Adipose tissue (tissue), 3 donors: ENCODE data around the gene GOLGA6L26. TPM values are rescaled to one million over a fixed set of nuclear protein-coding genes. Genes with fewer than 3 reads are reported as not detected.

Experiments
- polyA plus RNA-seq, 3 donors: library from polyadenylated mRNA; stranded (reverse); fragments of 200-250 nt; gene quantifications; one replicate each; pipeline ENCODE4 v1.2.3, GENCODE V29; 2013
- donor health status: healthy with polysubstance abuse.
- donor health status: Bipolar disorder and iron deficiency.
- donor health status: healthy.

The GOLGA6L26 gene
- polyA plus RNA-seq, 3 donors: not detected

Other genes with a start within 250 kb of the GOLGA6L26 start
- not detected for gene GOLGA6L1, start 197.4 kb downstream of the GOLGA6L26 start, polyA plus RNA-seq
- gene GOLGA8S, start 20.6 kb upstream of the GOLGA6L26 start, polyA plus RNA-seq: under 1 TPM; 0.06 to 0.34 (median 0.18) TPM
- gene GOLGA6L2, start 113.0 kb upstream of the GOLGA6L26 start, polyA plus RNA-seq: not detected
- under 1 TPM; 0.12 to 0.45 (median 0.37) TPM for gene MKRN3, start 231.5 kb upstream of the GOLGA6L26 start, polyA plus RNA-seq